Sigmoid colon (tissue), 7 donors: ENCODE data around the gene LDLRAD4. TPM values are rescaled to one million over a fixed set of nuclear protein-coding genes. Genes with fewer than 3 reads are reported as not detected.

Experiments used
- DNase-seq: peaks from one replicate; pipeline ENCODE4 v3.0.0-alpha.2; 2019
- H3K27ac ChIP-seq, 4 donors: fragments of 200-600 bp; sonication (generic); one replicate each; pipeline ENCODE4 v1.5.1; 2016 to 2019; ENCODE audit warnings: mild to moderate bottlenecking in 1 of 4
- H3K27me3 ChIP-seq, 3 donors: fragments of 200-600 bp; sonication (generic); one replicate each; pipeline ENCODE4 v1.5.1; 2019; ENCODE audit warnings: mild to moderate bottlenecking in 1 of 3
- H3K36me3 ChIP-seq, 4 donors: fragments of 200-600 bp; sonication (generic); one replicate each; pipeline ENCODE4 v1.5.1; 2016 to 2019
- H3K4me1 ChIP-seq, 4 donors: fragments of 200-600 bp; sonication (generic); one replicate each; pipeline ENCODE4 v1.5.1; 2017 to 2019
- H3K4me3 ChIP-seq, 4 donors: fragments of 200-600 bp; sonication (generic); one replicate each; pipeline ENCODE4 v1.5.1; 2017 to 2019; ENCODE audit warnings: mild to moderate bottlenecking in 2 of 4, moderate library complexity in 1 of 4
- H3K9me3 ChIP-seq, 4 donors: fragments of 200-600 bp in 3 of 4; sonication (generic) in 3 of 4; one replicate each; pipeline versions ENCODE4 v1.5.1 to v1.6.1; 2013 to 2019
- EP300 ChIP-seq, 4 donors: sonication (generic); formaldehyde crosslinking; IDR thresholded peaks; one replicate each; pipeline ENCODE4 v1.6.1; 2017; ENCODE audit warnings: antibody characterized with exemption in 4 of 4
- POLR2A ChIP-seq, 2 donors: fragments of 450-650 bp; IDR thresholded peaks; one replicate each; pipeline ENCODE4 v1.6.1; 2016; ENCODE audit warnings: antibody characterized with exemption in 2 of 2, mild to moderate bottlenecking in 2 of 2, moderate library complexity in 2 of 2
- POLR2AphosphoS5 ChIP-seq, 4 donors: sonication (generic); formaldehyde crosslinking; IDR thresholded peaks; one replicate each; pipeline ENCODE4 v1.6.1; 2017; ENCODE audit warnings: antibody characterized with exemption in 4 of 4
- WGBS, 2 donors: extraction: QIAGEN DNeasy Blood & Tissue Kit; methylation state at CpG; one replicate each; pipeline ENCODE4 v1.1.7; 2013; 5-methylcytosine and 5-hydroxymethylcytosine counted together
- intact Hi-C: fragments of 100-400 bp; cut with DNase I; formaldehyde crosslinking; loops from one replicate; pipeline ENCODE4 v1.15.1; 2023
- polyA plus RNA-seq, 3 donors: library from polyadenylated mRNA; stranded (reverse); fragments of 200-250 nt; gene quantifications; one replicate each; pipeline ENCODE4 v1.2.3, GENCODE V29; 2013
- total RNA-seq, 4 donors: library from RNA; depleted of rRNA; stranded (reverse); fragments of >200 nt; gene quantifications; one replicate each; pipeline ENCODE4 v1.1.0, GENCODE V29; 2016
- TF ChIP-seq, protein P1 (sequence below), 4 experiments: fragments of 450-650 bp in 3 of 4; fragments of 200-600 bp in 1 of 4; IDR thresholded peaks; one replicate each; pipeline ENCODE4 v1.5.1; 2016 to 2019; ENCODE audit warnings: antibody characterized with exemption in 4 of 4, mild to moderate bottlenecking in 3 of 4, moderate library complexity in 2 of 4
- donor health status: healthy with polysubstance abuse.
- donor health status: Bipolar disorder and iron deficiency.
- donor health status: healthy.

Gene LDLRAD4
- total and polyA plus RNA-seq, 7 donors, result 1.2 to 28.2 (median 17.2) TPM

DNA sequence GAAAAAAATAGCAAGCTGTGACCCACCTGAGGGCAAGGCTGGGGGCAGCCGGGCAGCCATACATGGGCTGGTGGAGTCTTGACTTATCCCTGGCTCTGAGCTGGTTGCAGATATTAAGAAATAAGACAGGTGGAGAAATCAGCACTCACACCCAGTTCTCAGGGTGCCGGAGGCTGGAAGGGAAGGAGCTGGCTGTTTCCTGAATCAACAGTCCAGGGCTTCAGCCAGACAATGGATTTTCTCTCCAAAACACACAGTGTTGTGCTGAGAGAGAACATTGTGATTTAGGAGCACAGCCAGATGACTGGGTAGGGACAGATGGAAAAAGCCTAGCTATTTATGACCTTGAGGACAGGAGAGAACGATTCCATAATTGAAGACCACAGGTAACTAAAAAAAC lies 208.8 kb downstream of the LDLRAD4 start:
- H3K9me3 ChIP-seq, result no peaks in the 10 kb centered on the region
- WGBS, 2 donors, result 90% methylated on average over 3 of the region's 3 CpGs
- H3K4me3 ChIP-seq, result no peak overlapping the region
- intact Hi-C loops, result no loop called here
- peaks cover 0 to 4% (median 2%) of the 10 kb centered on the region in 4 donors for H3K4me1 ChIP-seq
- H3K27ac ChIP-seq, result peak overlapping the region in 1 of 4 donors; percentile 30
- no peaks in the 10 kb centered on the region for H3K36me3 ChIP-seq
- no peaks in the 10 kb centered on the region for H3K27me3 ChIP-seq
- peak; percentile 59 for DNase-seq
- no peak for TF ChIP-seq EP300 (IDR thresholded peaks at IDR 0.05)
- TF ChIP-seq POLR2A (IDR thresholded peaks at IDR 0.05), result no peak
- TF ChIP-seq, protein P1, sequence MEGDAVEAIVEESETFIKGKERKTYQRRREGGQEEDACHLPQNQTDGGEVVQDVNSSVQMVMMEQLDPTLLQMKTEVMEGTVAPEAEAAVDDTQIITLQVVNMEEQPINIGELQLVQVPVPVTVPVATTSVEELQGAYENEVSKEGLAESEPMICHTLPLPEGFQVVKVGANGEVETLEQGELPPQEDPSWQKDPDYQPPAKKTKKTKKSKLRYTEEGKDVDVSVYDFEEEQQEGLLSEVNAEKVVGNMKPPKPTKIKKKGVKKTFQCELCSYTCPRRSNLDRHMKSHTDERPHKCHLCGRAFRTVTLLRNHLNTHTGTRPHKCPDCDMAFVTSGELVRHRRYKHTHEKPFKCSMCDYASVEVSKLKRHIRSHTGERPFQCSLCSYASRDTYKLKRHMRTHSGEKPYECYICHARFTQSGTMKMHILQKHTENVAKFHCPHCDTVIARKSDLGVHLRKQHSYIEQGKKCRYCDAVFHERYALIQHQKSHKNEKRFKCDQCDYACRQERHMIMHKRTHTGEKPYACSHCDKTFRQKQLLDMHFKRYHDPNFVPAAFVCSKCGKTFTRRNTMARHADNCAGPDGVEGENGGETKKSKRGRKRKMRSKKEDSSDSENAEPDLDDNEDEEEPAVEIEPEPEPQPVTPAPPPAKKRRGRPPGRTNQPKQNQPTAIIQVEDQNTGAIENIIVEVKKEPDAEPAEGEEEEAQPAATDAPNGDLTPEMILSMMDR (IDR thresholded peaks at IDR 0.05), result no peak
- TF ChIP-seq POLR2AphosphoS5 (IDR thresholded peaks at IDR 0.05), result no peak

- Histone ChIP-seq H3K27ac (no peak overlapping the region), H3K4me1 (peaks cover 0 to 4% (median 2%) of the 10 kb centered on the region in 4 donors), H3K36me3 (no peaks in the 10 kb centered on the region), H3K27me3 (no peaks in the 10 kb centered on the region), H3K4me3 (no peak overlapping the region), H3K9me3 (no peaks in the 10 kb centered on the region)
- intact Hi-C loops, result no loop called here
- peak; percentile 41 for DNase-seq
- TF ChIP-seq, protein P1 (IDR thresholded peaks at IDR 0.05), result no peak
- no peak for TF ChIP-seq EP300 (IDR thresholded peaks at IDR 0.05)
- no peak for TF ChIP-seq POLR2AphosphoS5 (IDR thresholded peaks at IDR 0.05)
- no peak for TF ChIP-seq POLR2A (IDR thresholded peaks at IDR 0.05)
- 82 to 90% methylated on average over 3 of the region's 3 CpGs for WGBS, 2 donors
Observed at GRCh38 chr18:13428319-13428718, 209.8 kb downstream of the LDLRAD4 start.

DNA sequence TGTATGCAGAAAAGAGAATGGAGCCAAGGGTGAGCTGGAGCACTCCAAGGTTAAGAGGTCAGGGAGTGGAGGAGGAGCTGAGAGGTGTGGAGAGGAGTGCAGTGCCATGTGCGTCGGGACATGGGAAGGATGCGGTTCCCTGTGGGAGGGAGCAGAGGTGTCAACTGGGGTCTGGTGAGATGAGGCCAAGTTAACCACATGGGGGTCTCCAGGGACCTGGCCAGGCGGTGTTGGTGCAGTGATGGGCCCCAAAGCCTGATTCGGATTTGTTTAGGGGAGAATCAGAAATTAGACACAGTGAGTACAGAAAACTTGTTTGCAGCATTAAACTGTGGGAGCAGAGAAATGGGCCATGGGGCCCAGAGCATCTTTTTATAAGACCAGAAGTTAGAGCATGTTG lies 210.5 kb downstream of the LDLRAD4 start:
- H3K4me1 ChIP-seq, result peaks cover 0 to 4% (median 2%) of the 10 kb centered on the region in 4 donors
- H3K27ac ChIP-seq, result no peak overlapping the region
- peak; percentile 57 for DNase-seq
- intact Hi-C loops, result no loop called here
- 85 to 93% methylated on average over 5 of the region's 5 CpGs for WGBS, 2 donors
- H3K27me3 ChIP-seq, result no peaks in the 10 kb centered on the region
- TF ChIP-seq POLR2A (IDR thresholded peaks at IDR 0.05) (no peak), POLR2AphosphoS5 (IDR thresholded peaks at IDR 0.05) (no peak), EP300 (IDR thresholded peaks at IDR 0.05) (no peak)
- TF ChIP-seq, protein P1 (IDR thresholded peaks at IDR 0.05), result no peak
- H3K9me3 ChIP-seq, result no peaks in the 10 kb centered on the region
- H3K4me3 ChIP-seq, result no peak overlapping the region
- H3K36me3 ChIP-seq, result no peaks in the 10 kb centered on the region

GRCh38 chr18:13429884-13430510 lies 211.4 kb downstream of the LDLRAD4 start:
- no peaks in the 10 kb centered on the region for H3K9me3 ChIP-seq
- no peaks in the 10 kb centered on the region for H3K36me3 ChIP-seq
- peak; percentile 53 for DNase-seq
- peaks cover 0 to 4% (median 2%) of the 10 kb centered on the region in 4 donors for H3K4me1 ChIP-seq
- H3K27me3 ChIP-seq, result no peaks in the 10 kb centered on the region
- intact Hi-C loops, result no loop called here
- 88 to 95% methylated on average over 15 of the region's 15 CpGs for WGBS, 2 donors
- TF ChIP-seq POLR2A (IDR thresholded peaks at IDR 0.05), result no peak
- no peak for TF ChIP-seq POLR2AphosphoS5 (IDR thresholded peaks at IDR 0.05)
- TF ChIP-seq, protein P1 (IDR thresholded peaks at IDR 0.05), result no peak
- TF ChIP-seq EP300 (IDR thresholded peaks at IDR 0.05), result no peak
- H3K27ac ChIP-seq, result no peak overlapping the region
- H3K4me3 ChIP-seq, result no peak overlapping the region

DNA sequence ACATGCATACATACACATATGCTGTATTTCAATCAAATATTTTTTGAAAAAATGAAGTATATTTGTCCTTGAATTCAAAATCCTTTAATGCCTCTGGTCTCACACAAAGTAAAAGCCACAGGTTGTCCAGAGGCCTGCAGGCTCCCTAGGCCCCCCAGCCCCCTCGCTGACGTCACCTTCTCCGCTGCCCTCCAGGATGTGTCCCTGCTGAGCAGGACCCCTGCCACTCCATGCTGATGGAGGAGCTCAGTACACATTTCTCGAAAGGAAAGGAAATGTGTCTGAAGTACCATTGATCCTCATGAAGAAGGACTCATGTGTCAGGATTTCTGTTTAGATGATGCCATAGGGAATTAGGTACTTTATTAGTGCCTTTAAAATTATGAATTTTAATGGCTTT lies 212.1 kb downstream of the LDLRAD4 start:
- peak; percentile 20 for DNase-seq
- Histone ChIP-seq H3K4me1 (peaks cover 0 to 4% (median 3%) of the 10 kb centered on the region in 4 donors), H3K27me3 (no peaks in the 10 kb centered on the region), H3K9me3 (no peaks in the 10 kb centered on the region), H3K4me3 (no peak overlapping the region), H3K36me3 (no peaks in the 10 kb centered on the region), H3K27ac (no peak overlapping the region)
- intact Hi-C loops, result no loop called here
- WGBS, 2 donors, result 92 to 98% methylated on average over 4 of the region's 4 CpGs
- TF ChIP-seq EP300 (IDR thresholded peaks at IDR 0.05) (no peak), POLR2AphosphoS5 (IDR thresholded peaks at IDR 0.05) (no peak), POLR2A (IDR thresholded peaks at IDR 0.05) (no peak)
- TF ChIP-seq, protein P1 (IDR thresholded peaks at IDR 0.05), result no peak
